Stimulated activated CD4-positive, alpha-beta T cell treated with anti-CD3 and anti-CD28 coated beads, Interleukin-4, amount 100 ng/mL, for 24 hours (primary cell): Measurements from ENCODE around the gene ZNF429.
"Not testable (repeated sequence)": the region's sequence is repeated elsewhere in the genome, so short reads cannot be mapped to it uniquely, and the experiment has no call there.

Experiments
- DNase-seq: peaks from one replicate; pipeline ENCODE4 v3.0.0-alpha.2; 2020

The ZNF429 gene

DNA sequence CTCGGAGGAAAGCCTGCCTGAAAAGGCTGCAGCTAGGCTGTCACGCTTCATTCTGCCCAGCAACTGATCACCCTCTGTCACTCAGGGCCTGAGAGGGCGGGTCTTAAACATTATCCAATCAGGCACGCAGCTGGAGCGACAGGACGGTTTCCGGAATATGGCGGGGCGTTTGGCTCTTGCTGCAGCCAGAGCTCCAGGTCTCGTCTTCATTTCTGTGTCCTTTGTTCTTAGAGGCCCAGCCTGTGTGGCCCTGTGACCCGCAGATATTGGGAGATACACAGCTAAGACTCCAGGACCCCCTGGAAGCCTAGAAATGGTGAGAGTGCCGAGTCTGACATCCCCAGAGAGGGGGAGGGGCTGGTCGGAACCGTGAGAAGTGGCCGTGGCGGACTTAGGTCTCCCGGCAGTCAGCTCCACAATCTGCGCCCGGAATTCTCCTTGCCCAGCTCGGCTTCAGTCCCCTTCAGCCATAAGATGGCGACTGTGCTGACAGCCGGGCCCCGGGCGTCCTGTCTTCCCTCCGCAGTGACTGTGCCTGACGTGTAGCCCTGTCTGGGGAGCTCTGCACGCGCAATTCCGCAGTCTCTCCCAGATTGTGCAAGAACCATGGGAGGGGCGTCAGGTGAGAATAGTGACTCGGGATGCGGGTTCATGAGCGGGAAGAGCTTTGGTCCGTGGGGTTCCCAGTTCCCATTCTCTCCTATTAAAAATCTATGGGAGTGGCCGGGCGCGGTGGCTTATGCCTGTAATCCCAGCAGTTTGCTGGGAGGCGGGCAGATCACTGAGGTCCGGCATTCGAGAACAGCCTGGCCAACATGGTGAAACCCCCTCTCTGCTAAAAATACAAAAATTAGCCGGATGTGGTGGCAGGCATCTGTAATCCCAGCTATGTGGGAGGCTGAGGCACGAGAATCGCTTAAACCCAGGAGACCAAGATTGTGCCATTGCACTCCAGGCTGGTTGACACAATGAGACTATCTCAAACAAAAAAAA, at the start of gene ZNF429:
TSS of gene ZNF429 (plus strand) at position 144 of the 993 bp plus-strand sequence. CDS start at position 314, 170 bp downstream.
- DNase-seq, result peak; percentile 93

DNA sequence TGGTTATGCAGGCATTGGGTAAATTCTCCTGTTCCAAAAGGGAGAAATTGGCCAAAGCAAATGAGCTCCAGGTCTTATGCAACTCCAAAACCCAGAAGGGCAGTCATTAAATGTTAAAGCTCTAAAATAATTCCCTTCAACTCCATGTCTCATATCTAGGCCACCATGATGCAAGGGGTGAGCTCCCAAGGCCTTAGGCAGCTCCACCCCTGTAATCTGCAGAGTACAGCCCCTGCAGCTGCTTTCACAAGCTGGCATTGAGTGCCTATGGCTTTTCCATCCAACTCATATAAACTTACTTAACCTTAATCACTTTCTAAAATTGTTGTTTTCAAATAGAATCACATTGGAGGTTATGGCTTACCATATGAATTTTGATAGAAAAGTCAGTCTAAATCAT, 44.7 kb upstream of the ZNF429 start:
- DNase-seq, result no peak

DNA sequence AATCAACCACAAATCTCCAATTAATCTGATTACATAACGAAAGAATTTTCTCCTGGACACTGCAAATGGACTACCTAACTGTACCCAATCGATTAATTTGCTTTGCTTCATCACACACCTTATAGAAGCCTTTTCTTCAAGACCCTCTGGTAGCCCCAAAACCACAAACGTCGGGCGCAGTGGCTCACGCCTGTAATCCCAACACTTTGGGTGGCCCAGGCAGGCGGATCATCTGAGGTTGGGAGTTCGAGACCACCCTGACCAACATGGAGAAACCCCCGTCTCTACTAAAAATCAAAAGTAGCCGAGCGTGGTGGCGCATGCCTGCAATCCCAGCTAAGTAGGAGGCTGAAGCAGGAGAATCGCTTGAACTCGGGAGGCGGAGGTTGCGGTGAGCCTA, 42.9 kb upstream of the ZNF429 start:
- DNase-seq, result no peak

DNA sequence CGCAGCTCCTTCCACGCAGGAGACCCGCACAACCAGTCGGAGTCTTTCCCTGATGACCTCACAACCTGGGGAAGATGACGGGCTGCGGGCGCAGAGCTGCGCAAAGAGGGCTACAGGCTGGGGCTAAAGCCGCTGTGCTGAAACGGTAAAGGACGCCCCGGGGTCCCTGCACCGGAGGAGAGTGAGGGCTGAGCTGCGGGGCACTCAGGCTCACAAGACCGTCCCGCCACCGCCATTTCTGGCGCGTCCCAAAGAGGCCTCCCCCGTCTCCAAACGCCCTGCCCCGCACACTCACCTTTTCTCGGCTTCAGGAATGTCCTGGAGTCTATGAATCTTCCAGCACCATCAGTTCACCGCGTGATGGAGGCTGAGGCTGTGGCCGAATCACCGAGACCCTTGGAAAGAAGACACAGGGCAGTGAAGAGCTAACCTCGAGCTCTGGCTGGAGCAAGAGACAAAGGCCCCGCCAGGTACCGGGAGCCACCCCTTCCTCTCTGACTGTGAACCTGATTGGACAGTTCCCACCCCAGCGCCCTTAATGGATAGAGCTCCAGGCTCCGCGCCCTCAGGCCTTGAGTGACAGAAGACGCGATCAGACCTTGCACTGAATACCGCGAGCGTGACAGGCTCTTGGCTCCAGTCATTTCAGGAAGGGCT, 41.8 kb upstream of the ZNF429 start:
- DNase-seq, result peak; percentile 32

DNA sequence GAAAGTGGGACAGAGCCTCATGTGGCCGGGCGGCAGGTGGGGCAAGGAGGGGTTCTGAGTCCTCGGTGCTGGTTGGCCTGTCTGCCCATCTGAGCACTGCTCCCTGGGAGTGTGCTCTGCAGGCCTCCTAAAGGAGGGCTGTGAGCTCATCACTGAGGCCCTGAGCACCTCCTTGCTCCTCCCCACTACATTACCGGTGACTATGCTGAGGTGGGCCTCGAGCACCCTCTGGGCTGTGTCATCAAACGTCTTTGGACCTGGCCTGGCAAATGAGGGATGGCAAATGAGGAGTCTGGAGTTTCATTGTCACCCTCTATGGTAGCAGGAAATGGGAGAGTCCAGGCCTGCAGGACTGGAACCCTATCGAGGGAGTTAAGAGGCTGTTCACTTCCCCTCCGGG, 38.8 kb upstream of the ZNF429 start:
- DNase-seq, result no peak

DNA sequence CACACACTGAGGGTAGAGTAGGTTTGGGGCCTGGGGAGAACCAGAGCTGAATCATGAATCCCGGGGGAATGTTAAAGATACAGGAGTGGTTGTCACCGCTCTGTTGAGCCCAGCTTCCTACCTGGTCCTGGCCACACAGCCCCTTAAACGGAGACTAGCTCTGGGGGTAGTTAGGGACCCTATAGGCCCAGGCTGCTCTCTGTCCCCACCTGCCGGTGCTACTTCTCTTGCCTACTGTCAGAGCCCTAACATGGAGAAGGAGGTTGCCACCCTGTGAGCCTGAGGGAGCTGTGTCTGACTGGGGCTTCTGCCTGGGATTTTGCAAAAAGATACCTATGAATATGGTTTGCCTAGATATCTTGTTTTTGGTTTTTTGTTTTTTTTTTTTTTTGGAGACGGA, 36.6 kb upstream of the ZNF429 start:
- DNase-seq, result no peak

DNA sequence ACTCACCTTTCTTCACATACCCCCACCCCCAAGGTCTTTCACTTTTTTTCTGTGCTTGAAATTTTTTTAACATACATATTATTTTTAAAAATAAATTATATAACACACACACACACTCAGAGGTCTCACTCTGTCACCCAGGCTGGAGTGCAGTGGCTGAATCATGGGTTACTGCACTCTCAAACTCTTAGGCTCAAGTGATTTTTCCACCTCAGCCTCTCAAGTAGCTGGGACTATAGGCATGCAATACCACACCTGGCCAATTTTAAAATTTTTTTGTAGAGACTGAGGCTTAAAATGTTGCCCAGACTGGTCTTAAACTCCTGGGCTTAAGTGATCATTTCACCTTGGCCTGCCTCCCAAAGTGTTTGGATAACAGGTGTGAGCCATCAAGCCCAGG, 32.9 kb upstream of the ZNF429 start:
- DNase-seq, result no peak

DNA sequence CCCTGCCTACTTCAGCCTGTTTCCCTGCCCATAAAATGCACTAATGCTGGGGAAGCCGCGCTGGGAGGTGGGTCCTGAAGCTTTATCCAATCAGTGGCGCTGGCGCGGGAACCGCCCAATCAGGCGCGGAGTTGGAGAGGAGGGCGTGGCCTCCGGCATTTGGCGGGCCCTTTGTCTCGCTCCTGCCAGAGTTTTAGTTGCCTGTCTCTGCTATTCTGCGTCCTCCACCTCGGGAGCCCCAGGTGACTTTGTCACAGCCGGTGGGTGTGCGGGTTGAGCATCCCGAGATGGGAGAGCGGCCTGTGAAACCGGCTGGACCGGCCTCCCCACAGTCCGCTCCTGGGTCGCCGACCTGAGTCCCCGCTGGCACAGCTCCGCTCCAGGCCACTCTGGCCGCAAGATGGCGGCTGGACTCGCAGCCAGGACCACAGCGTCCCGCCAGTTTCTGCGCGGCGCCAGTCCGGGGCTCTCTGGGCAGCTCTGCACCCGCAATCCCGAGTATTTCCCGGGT, 30.7 kb upstream of the ZNF429 start:
- peak; percentile 72 for DNase-seq

DNA sequence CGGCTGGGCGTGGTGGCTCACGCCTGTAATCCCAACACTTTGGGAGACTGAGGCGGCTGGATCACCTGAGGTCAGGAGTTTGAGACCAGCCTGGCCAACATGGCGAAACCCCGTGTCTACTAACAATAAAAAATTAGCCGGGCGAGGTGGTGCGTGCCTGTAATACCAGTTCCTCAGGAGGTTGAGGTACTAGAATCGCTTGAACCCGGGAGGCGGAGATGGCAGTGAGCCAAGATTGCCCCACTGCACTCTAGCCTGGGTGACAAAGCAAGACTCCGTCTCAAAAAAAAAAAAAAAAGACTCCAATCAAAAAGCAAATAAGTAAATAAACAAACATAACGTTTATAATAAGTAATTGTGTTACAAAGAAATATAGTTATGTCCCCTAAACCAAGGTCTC, 23.0 kb upstream of the ZNF429 start:
- DNase-seq, result not testable (repeated sequence)

DNA sequence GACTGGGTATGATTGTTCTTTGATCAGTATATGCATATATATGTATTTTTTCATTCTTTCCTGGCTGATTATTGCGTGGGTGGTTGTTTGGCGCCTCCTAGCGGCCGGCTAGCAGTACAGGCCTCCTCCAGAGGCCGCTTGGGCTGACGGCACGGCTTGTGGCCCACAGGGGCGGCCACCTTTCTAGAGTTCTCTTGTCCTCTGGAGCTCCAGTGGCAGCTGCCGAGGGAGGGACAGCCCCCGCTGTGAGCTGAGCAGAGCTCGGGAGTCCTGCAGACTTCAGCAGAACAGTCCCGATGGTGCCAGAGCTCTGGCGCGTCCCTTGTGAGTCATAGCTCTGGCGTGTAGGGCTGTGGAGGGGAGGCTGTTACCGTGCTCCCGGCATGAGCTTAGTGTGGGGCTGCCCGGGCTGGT, 22.5 kb upstream of the ZNF429 start:
- DNase-seq, result peak; percentile 57

DNA sequence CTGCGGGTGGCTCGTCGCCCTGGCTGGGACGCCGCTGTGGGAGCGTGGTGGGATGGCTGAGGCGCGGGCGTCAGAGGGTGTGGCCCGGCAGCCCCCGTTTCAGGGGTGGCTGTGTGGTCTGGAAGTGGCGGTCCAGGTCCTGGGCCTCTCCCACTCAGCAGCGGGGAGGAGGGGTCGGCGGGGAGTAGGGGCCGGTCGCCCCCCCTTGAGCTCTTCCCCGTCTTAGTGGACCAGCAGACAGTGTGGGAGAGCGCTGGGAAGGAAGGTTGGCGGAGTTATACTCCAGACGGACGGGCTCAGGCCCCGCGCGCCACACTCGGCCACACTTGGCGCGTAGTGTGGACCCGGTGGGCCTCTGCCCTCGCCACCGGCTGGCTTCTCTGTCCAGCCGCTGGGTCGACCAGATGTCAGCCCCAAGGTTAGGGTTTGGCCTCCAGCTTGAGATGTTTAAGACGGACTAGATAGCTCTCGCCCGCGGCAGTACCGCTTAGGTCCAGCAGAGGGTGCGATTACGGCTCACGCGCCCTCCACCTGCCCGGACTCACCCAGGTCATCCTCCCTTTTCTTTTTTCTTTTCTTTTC, 21.7 kb upstream of the ZNF429 start:
- DNase-seq, result peak; percentile 62

DNA sequence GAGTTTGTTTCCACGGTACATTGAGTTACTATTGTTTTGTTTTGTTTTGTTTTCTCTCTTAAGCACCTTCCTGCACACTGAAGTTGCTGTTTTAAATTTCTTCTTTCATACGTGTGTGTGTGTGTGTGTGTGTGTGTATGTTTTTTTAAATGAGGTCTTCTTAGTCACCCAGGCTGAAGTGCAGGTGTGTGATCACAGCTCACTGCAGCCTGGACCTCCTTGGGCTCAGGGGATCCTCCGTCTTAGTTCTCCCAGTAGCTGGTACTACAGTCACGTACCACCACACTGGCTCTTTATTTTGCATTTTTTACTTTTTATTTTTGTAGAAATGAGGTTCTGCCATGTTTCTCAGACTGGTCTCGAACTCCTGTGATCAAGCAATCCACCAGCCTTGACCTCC, 20.8 kb upstream of the ZNF429 start:
- DNase-seq, result no peak

DNA sequence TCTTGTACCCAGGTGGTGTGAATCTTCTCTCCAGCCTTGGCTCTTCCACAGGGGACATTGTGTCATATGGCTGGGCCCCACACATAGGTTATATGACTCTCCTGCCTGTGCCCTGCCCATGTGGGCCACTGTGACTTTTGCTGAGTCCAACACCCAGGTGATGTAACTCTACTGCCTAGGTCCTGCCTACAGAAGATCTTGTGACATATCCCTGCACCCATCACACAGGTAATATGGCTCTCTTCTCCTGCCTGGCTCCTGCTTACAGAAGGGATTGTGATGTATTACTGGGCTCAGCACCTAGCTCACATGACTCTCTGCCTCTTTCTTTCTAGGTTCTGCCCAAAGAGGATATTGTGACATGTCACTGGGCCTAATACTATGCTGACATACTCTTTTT, 19.5 kb upstream of the ZNF429 start:
- DNase-seq, result no peak

DNA sequence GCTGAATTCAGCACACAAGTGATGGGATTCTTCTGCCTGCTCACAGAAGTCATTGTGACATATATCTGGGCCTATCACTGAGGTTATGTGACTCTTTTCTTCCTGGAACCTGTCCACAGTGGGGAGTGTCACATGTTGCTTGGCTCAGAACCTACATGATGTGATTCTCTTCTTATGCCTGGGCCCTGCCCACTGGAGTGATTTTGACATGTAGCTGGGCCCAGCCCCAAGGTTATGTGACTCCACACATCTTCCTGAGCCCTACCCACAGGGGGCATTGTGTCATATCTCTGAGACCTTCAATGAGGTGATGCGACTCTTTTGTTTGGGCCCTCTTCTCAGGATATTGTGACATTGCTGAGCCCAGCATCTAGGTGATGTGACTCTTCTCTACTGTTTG, 17.4 kb upstream of the ZNF429 start:
- no peak for DNase-seq

DNA sequence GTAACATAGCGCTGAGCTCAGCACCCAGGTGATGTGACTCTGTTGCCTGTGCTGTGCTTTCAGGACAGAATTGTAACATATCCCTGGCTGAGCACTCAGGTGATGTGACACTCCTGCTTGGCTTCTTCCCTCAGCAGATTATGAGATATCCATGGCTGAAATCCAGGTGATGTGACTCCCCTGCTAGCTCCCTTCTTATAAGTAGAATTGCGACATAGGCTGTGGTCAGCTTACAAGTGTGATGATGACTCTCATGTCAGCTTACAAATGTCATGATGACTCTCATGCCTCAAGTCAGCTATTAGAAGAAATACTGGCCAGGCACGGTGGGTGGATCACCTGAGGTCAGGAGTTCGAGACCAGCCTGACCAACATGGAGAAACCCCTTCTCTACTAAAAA, 14.3 kb upstream of the ZNF429 start:
- DNase-seq, result no peak

DNA sequence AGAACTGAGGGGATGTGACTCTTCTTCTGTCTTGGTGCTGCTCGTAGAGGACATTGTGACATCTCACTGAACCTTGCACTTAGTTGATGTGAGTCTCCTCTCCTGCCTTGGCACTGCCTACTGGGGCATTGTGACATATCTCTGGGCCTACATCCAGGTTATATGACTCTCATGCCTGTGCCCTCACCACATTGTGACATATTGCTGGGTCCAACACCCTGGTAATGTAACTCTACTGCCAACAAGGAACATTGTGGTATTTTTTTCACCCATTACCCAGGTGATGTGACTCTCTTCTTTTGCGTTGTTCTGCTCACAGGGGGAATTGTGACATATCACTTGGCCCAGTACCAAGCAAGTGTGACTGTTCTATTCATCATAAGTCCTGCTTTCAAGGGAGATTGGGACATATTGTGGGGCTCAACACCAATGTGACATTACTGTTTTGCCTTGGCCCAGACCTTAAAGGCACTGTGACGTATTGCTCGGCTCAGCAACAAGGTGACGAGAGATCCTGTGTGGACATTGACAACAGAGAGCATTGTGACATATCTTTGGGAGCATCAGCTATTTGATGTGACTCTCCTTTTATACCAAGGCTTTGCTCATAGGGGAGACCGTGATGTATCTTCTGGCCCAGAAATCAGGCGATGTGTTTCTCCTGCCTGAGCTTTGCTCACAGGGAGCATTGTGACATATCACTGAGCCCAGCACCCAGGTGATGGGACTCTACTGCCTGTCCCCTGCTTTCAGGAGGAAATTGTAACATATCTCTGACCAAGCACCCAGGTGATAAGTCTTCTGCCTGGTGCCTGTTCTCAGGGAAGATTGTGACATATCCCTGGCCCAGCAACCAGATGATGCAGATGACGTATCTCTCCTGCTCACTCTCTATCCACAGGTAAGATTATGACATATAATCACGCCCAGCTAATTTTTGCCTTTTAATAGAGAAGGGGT, 12.2 kb upstream of the ZNF429 start:
- DNase-seq, result no peak

DNA sequence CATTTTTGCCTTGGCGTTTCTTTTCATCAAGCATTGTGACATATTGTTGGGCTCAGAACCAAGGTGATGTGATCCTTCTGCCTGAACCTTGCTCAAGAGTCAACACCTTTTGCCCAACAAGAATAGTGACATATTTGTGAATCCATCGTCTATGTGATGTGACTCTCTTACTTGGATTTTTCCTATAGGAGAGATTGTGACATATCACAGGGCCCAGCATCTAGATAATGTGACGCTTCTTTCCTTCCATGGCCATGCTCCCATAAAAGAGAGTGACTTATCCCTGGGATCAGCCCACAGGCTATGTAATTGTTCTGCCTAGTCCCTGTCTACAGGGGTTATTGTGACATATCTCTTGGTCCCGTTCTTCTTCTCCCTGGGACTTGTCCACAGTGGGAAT, 8.5 kb upstream of the ZNF429 start:
- no peak for DNase-seq

DNA sequence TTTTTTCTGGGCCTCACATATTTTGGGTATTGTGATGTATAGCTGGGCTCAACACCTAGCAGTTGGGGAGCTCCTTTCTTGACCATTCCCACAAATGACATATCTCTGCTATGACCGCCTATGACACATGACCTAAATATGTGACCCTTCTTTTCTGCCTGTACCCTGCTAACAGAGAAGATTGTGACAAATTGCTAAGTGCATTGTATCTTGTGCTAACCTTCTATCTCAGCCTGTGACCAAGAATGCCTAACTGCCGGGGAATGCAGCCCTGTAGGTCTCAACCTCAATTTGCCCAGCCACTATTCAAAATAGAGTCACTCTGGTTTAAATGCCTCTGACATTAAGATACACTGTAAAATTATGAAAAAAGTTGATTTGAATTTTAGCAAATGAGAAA, 6.8 kb upstream of the ZNF429 start:
- DNase-seq, result no peak

DNA sequence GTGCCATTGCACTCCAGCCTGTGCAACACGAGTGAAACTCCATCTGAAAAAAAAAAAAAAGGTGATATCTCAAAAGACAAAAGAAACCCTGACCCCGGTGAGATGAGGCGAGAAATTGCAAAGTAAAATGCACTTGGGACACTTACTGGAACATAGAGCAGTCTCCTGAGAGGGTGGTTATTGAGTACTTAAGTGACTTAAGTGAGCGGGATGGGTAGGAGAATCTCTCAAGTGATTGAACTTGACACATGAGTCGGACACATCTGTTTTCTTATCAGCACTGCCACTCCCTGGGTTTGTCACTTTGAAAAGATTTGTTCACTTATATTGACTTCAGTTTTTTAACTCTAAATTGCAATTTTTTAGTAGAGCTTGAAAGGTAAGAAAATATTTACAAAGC, 2.8 kb downstream of the ZNF429 start:
- no peak for DNase-seq

DNA sequence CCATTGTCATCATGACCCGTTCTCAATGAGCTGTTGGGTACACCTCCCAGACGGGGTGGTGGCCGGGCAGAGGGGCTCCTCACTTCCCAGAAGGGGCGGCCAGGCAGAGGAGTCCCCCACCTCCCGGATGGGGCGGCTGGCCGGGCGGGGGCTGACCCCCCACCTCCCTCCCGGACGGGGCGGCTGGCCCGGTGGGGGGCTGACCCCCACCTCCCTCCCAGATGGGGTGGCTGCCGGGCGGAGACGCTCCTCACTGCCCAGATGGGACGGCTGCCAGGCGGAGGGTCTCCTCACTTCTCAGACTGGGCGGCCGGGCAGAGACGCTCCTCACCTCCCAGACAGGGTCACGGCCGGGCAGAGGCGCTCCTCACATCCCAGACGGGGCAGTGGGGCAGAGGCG, 5.7 kb downstream of the ZNF429 start:
- not testable (repeated sequence) for DNase-seq

DNA sequence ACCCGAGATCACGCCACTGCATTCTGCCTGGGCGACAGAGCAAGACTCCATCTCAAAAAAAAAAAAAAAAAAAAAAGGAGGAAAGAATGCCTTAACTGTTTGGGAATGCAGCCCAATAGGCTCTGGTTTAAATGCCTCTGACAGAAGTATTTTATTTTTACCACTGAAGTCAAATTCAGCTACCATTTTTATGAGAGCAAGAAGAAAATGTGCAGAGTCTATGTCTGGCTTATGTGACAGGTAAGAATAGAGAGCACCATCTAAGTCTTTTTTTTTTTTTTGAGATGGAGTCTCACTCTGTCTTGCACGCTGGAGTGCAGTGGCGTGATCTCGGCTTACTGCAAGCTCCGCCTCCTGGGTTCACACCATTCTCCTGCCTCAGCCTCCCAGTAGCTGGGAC, 7.2 kb downstream of the ZNF429 start:
- DNase-seq, result not testable (repeated sequence)

DNA sequence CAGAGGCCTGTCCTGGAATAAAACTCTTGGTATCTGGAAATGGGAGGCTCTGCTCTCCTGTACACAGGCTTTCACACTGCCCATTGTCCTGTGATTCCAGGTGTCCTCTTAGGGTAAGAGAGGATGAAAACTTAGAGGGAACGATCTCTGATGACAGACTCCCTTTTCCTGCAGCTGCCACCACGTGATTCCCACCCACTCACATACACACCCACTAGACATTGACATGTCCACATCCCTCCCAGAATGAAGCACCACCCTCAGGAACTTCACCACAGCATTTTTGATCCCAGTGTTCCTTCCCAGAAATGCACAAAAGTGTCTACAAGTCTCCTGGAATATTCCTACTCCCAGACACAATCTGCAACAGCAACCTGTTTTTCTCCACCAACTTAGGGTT, 8.2 kb downstream of the ZNF429 start:
- no peak for DNase-seq
